NT2/D1 (cell line): ENCODE measurements around the gene IQSEC3.

Experiments used
- SUZ12 ChIP-seq: IDR thresholded peaks from 2 replicates; pipeline ENCODE4 v1.6.1; 2011; ENCODE audit not compliant: insufficient read length, insufficient read depth; ENCODE audit errors: extremely low read depth
- YY1 ChIP-seq: IDR thresholded peaks from 2 replicates; pipeline ENCODE4 v1.6.1; 2011; ENCODE audit not compliant: insufficient read length, insufficient read depth

GRCh38 chr12:160858-161257 is 94.3 kb downstream of the IQSEC3 start:
- TF ChIP-seq SUZ12 (no peak), YY1 (no peak)
